MM.1S (cell line): ENCODE results near the gene ST6GAL1.

Experiments used
- DNase-seq: peaks from one replicate; pipeline ENCODE4 v3.0.0-alpha.2; 2015
- H2AFZ ChIP-seq: fragments of 300-600 bp; sonication (generic); 2 replicates; pipeline ENCODE4 v1.6.0; 2016; ENCODE audit warnings: antibody characterized with exemption, low read length
- H3F3A ChIP-seq: fragments of 300-600 bp; sonication (generic); 2 replicates; pipeline ENCODE4 v1.6.1; 2016; ENCODE audit warnings: mild to moderate bottlenecking, antibody characterized with exemption, low read length, moderate library complexity, mixed read lengths; ENCODE audit not compliant: insufficient read depth
- H3K27ac ChIP-seq: fragments of 300-600 bp; sonication (generic); 2 replicates; pipeline ENCODE4 v1.5.1; 2016; ENCODE audit warnings: mild to moderate bottlenecking, low read length
- H3K27me3 ChIP-seq: fragments of 300-600 bp; sonication (generic); replicated peaks from 2 replicates; pipeline ENCODE4 v1.6.0; 2016; ENCODE audit warnings: low read length; ENCODE audit not compliant: insufficient read depth
- H3K36me3 ChIP-seq: fragments of 300-600 bp; sonication (generic); replicated peaks from 2 replicates; pipeline ENCODE4 v1.6.1; 2016; ENCODE audit warnings: mild to moderate bottlenecking, low read length, mixed read lengths; ENCODE audit not compliant: insufficient read depth
- H3K4me1 ChIP-seq: fragments of 300-600 bp; sonication (generic); 2 replicates; pipeline ENCODE4 v1.6.1; 2016; ENCODE audit warnings: low read length, mixed read lengths
- H3K4me2 ChIP-seq: fragments of 300-600 bp; sonication (generic); 2 replicates; pipeline ENCODE4 v1.6.0; 2016; ENCODE audit warnings: low read depth, low read length
- H3K4me3 ChIP-seq: fragments of 300-600 bp; sonication (generic); 2 replicates; pipeline ENCODE4 v1.5.1; 2016; ENCODE audit warnings: low read length, mixed read lengths
- H3K79me2 ChIP-seq: fragments of 300-600 bp; sonication (generic); 2 replicates; pipeline ENCODE4 v1.6.1; 2016; ENCODE audit warnings: mixed run types, low read length, mixed read lengths
- H3K9ac ChIP-seq: fragments of 300-600 bp; sonication (generic); 2 replicates; pipeline ENCODE4 v1.6.1; 2016; ENCODE audit warnings: low read length, mixed read lengths
- H3K9me2 ChIP-seq: fragments of 300-600 bp; sonication (generic); replicated peaks from 2 replicates; pipeline ENCODE4 v1.6.1; 2016; ENCODE audit warnings: mild to moderate bottlenecking, low read length, mixed read lengths; ENCODE audit not compliant: insufficient read depth
- H3K9me3 ChIP-seq: fragments of 300-600 bp; sonication (generic); replicated peaks from 2 replicates; pipeline ENCODE4 v1.6.1; 2016; ENCODE audit warnings: mild to moderate bottlenecking, low read length, mixed read lengths; ENCODE audit not compliant: insufficient read depth
- H4K20me1 ChIP-seq: fragments of 300-600 bp; sonication (generic); 2 replicates; pipeline ENCODE4 v1.6.1; 2016; ENCODE audit warnings: mild to moderate bottlenecking, low read length, moderate library complexity, mixed read lengths; ENCODE audit not compliant: insufficient read depth
- EZH2 ChIP-seq: fragments of 300-600 bp; sonication (generic); optimal IDR thresholded peaks from 2 replicates; pipeline ENCODE3; 2017; ENCODE audit warnings: low read depth, mild to moderate bottlenecking, antibody characterized with exemption, low read length, mixed read lengths
- EZH2phosphoT487 ChIP-seq: fragments of 300-600 bp; sonication (generic); IDR thresholded peaks from 2 replicates; pipeline ENCODE4 v1.6.1; 2018; ENCODE audit warnings: antibody characterized with exemption, low read length
- TF ChIP-seq, protein P1 (sequence below): fragments of 300-600 bp; sonication (generic); IDR thresholded peaks from 2 replicates; pipeline ENCODE4 v1.5.1; 2016; ENCODE audit warnings: antibody characterized with exemption, low read length, mixed read lengths

The ST6GAL1 gene

GRCh38 chr3:186920796-186921195 is 9.5 kb upstream of the ST6GAL1 start:
- TF ChIP-seq EZH2 (no peak), EZH2phosphoT487 (no peak)
- TF ChIP-seq, protein P1, sequence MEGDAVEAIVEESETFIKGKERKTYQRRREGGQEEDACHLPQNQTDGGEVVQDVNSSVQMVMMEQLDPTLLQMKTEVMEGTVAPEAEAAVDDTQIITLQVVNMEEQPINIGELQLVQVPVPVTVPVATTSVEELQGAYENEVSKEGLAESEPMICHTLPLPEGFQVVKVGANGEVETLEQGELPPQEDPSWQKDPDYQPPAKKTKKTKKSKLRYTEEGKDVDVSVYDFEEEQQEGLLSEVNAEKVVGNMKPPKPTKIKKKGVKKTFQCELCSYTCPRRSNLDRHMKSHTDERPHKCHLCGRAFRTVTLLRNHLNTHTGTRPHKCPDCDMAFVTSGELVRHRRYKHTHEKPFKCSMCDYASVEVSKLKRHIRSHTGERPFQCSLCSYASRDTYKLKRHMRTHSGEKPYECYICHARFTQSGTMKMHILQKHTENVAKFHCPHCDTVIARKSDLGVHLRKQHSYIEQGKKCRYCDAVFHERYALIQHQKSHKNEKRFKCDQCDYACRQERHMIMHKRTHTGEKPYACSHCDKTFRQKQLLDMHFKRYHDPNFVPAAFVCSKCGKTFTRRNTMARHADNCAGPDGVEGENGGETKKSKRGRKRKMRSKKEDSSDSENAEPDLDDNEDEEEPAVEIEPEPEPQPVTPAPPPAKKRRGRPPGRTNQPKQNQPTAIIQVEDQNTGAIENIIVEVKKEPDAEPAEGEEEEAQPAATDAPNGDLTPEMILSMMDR: no peak
- Histone ChIP-seq H3K4me3 (no peak overlapping the region), H3K9me3 (no peaks in the 10 kb centered on the region), H3K27ac (no peak overlapping the region), H3F3A (no peaks in the 10 kb centered on the region), H3K9ac (no peak overlapping the region), H4K20me1 (no peaks in the 10 kb centered on the region), H3K4me1 (no peaks in the 10 kb centered on the region), H3K4me2 (no peak overlapping the region), H3K79me2 (no peaks in the 10 kb centered on the region), H3K27me3 (no peaks in the 10 kb centered on the region), H2AFZ (no peak overlapping the region), H3K36me3 (no peaks in the 10 kb centered on the region), H3K9me2 (no peaks in the 10 kb centered on the region)
- no peak for DNase-seq

- Histone ChIP-seq H4K20me1 (no peaks in the 10 kb centered on the region), H3K4me3 (no peak overlapping the region), H3K27ac (no peak overlapping the region), H3K9ac (no peak overlapping the region), H3K36me3 (no peaks in the 10 kb centered on the region), H2AFZ (no peak overlapping the region), H3K4me1 (no peaks in the 10 kb centered on the region), H3K9me3 (no peaks in the 10 kb centered on the region), H3K9me2 (no peaks in the 10 kb centered on the region), H3K27me3 (no peaks in the 10 kb centered on the region), H3K4me2 (no peak overlapping the region), H3F3A (no peaks in the 10 kb centered on the region), H3K79me2 (no peaks in the 10 kb centered on the region)
- TF ChIP-seq, protein P1: no peak
- TF ChIP-seq EZH2 (no peak), EZH2phosphoT487 (no peak)
- DNase-seq: no peak
Measured at GRCh38 chr3:186921578-186921977, 8.7 kb upstream of the ST6GAL1 start.

- no peaks in the 10 kb centered on the region for H3K4me1 ChIP-seq
- H4K20me1 ChIP-seq: no peaks in the 10 kb centered on the region
- DNase-seq: no peak
- H3F3A ChIP-seq: no peaks in the 10 kb centered on the region
- TF ChIP-seq, protein P1: no peak
- no peak for TF ChIP-seq EZH2
- TF ChIP-seq EZH2phosphoT487: no peak
- H3K9ac ChIP-seq: no peak overlapping the region
- H3K79me2 ChIP-seq: no peaks in the 10 kb centered on the region
- no peaks in the 10 kb centered on the region for H3K27me3 ChIP-seq
- no peak overlapping the region for H2AFZ ChIP-seq
- no peaks in the 10 kb centered on the region for H3K9me2 ChIP-seq
- H3K36me3 ChIP-seq: no peaks in the 10 kb centered on the region
- H3K4me3 ChIP-seq: no peak overlapping the region
- no peak overlapping the region for H3K4me2 ChIP-seq
- no peak overlapping the region for H3K27ac ChIP-seq
- no peaks in the 10 kb centered on the region for H3K9me3 ChIP-seq
Measured at GRCh38 chr3:186922224-186922623, 8.1 kb upstream of the ST6GAL1 start.
